Activated CD8-positive, alpha-beta memory T cell treated with anti-CD3 and anti-CD28 coated beads, Interleukin-2, amount 50 U/mL, for 1 hour (primary cell): ENCODE measurements around the gene BNC1.
"Not testable (repeated sequence)": the region's sequence is repeated elsewhere in the genome, so short reads cannot be mapped to it uniquely, and the experiment has no call there.

Experiments used
- DNase-seq: peaks from one replicate; pipeline ENCODE4 v3.0.0-alpha.2; 2020; ENCODE audit errors: extremely low read depth

BNC1 gene

GRCh38 chr15:83293201-83293600 lies 8.7 kb upstream of the BNC1 start:
- DNase-seq: no peak

GRCh38 chr15:83292317-83292716 lies 7.9 kb upstream of the BNC1 start:
- DNase-seq: no peak

GRCh38 chr15:83290236-83290635 lies 5.8 kb upstream of the BNC1 start:
- DNase-seq: no peak

- DNase-seq: no peak
Observed at GRCh38 chr15:83289160-83289559, 4.7 kb upstream of the BNC1 start.

GRCh38 chr15:83288381-83288801 lies 3.9 kb upstream of the BNC1 start:
- no peak for DNase-seq

GRCh38 chr15:83287541-83288027 lies 3.1 kb upstream of the BNC1 start:
- DNase-seq: no peak

- DNase-seq: no peak
Observed at GRCh38 chr15:83285979-83286553, 1.6 kb upstream of the BNC1 start.

- DNase-seq: no peak
Observed at GRCh38 chr15:83285284-83285978, 967 bp upstream of the BNC1 start.

GRCh38 chr15:83283813-83284558 lies 478 bp downstream of the BNC1 start:
- DNase-seq: no peak

- DNase-seq: no peak
Observed at GRCh38 chr15:83283138-83283812, 1.2 kb downstream of the BNC1 start.

GRCh38 chr15:83282776-83283137 lies 1.7 kb downstream of the BNC1 start:
- no peak for DNase-seq

GRCh38 chr15:83282141-83282540 lies 2.3 kb downstream of the BNC1 start:
- no peak for DNase-seq

GRCh38 chr15:83278191-83278590 lies 6.3 kb downstream of the BNC1 start:
- no peak for DNase-seq

- DNase-seq: no peak
Observed at GRCh38 chr15:83276661-83277060, 7.8 kb downstream of the BNC1 start.

- DNase-seq: no peak
Observed at GRCh38 chr15:83275412-83275811, 9.1 kb downstream of the BNC1 start.

GRCh38 chr15:83270176-83270575 lies 14.3 kb downstream of the BNC1 start:
- DNase-seq: no peak

- no peak for DNase-seq
Observed at GRCh38 chr15:83268147-83268546, 16.3 kb downstream of the BNC1 start.

- DNase-seq: no peak
Observed at GRCh38 chr15:83262594-83263315, 21.7 kb downstream of the BNC1 start.

- DNase-seq: not testable (repeated sequence)
Observed at GRCh38 chr15:83262181-83262580, 22.3 kb downstream of the BNC1 start.

GRCh38 chr15:83250781-83251180 lies 33.7 kb downstream of the BNC1 start:
- no peak for DNase-seq

GRCh38 chr15:83249030-83249343 lies 35.5 kb downstream of the BNC1 start:
- DNase-seq: no peak
